Measurements from ENCODE around the gene POLD1.
"Not testable (repeated sequence)": the region's sequence is repeated elsewhere in the genome, so short reads cannot be mapped to it uniquely, and the experiment has no call there.

Gene POLD1

GRCh38 chr19:50383852-50384684 is at the start of gene POLD1:
Gene POLD1, plus strand, starts transcription at chr19:50384347. Its CDS starts 14,505 bp downstream, at chr19:50398852.
- peak; percentile 97 for DNase-seq

- no peak for DNase-seq
Observed at GRCh38 chr19:50334741-50335421, 49.3 kb upstream of the POLD1 start.

GRCh38 chr19:50337031-50337430 is 47.1 kb upstream of the POLD1 start:
- DNase-seq: not testable (repeated sequence)

- DNase-seq: no peak
Observed at GRCh38 chr19:50340331-50340730, 43.8 kb upstream of the POLD1 start.

- DNase-seq: no peak
Observed at GRCh38 chr19:50341091-50341564, 43.0 kb upstream of the POLD1 start.

GRCh38 chr19:50344661-50345318 is 39.4 kb upstream of the POLD1 start:
- DNase-seq: no peak

- DNase-seq: not testable (repeated sequence)
Observed at GRCh38 chr19:50347089-50347581, 37.0 kb upstream of the POLD1 start.

GRCh38 chr19:50349277-50350057 is 34.7 kb upstream of the POLD1 start:
- DNase-seq: no peak

- DNase-seq: no peak
Observed at GRCh38 chr19:50352242-50352641, 31.9 kb upstream of the POLD1 start.

- DNase-seq: not testable (repeated sequence)
Observed at GRCh38 chr19:50353487-50353880, 30.7 kb upstream of the POLD1 start.

- DNase-seq: no peak
Observed at GRCh38 chr19:50356691-50357177, 27.4 kb upstream of the POLD1 start.

GRCh38 chr19:50357178-50358100 is 26.7 kb upstream of the POLD1 start:
- peak; percentile 17 for DNase-seq

- no peak for DNase-seq
Observed at GRCh38 chr19:50358483-50359327, 25.4 kb upstream of the POLD1 start.

- DNase-seq: no peak
Observed at GRCh38 chr19:50359328-50359818, 24.8 kb upstream of the POLD1 start.

- no peak for DNase-seq
Observed at GRCh38 chr19:50361290-50362029, 22.7 kb upstream of the POLD1 start.

- DNase-seq: no peak
Observed at GRCh38 chr19:50362030-50362412, 22.1 kb upstream of the POLD1 start.

- no peak for DNase-seq
Observed at GRCh38 chr19:50362656-50363424, 21.3 kb upstream of the POLD1 start.

All from HCEC 1CT (cell line).